COLO668 (cell line): ENCODE data around the gene URI1.

Experiments used
- DNase-seq: peaks from one replicate; lab custom pipeline; 2025; ENCODE audit not compliant: unreplicated experiment; lab: John Stamatoyannopoulos, UW

The URI1 gene

GRCh38 chr19:30053558-30053957 lies 111.5 kb downstream of the URI1 start:
- DNase-seq, result no peak

- no peak for DNase-seq
Measured at GRCh38 chr19:30054210-30054609, 112.2 kb downstream of the URI1 start.

- DNase-seq, result no peak
Measured at GRCh38 chr19:30056580-30056979, 114.5 kb downstream of the URI1 start.

GRCh38 chr19:30059741-30060457 lies 117.9 kb downstream of the URI1 start:
- DNase-seq, result no peak

GRCh38 chr19:30060531-30061222 lies 118.6 kb downstream of the URI1 start:
- no peak for DNase-seq

- DNase-seq, result no peak
Measured at GRCh38 chr19:30061223-30062064, 119.4 kb downstream of the URI1 start.

GRCh38 chr19:30062065-30062906 lies 120.2 kb downstream of the URI1 start:
- no peak for DNase-seq

- no peak for DNase-seq
Measured at GRCh38 chr19:30062907-30063649, 121.0 kb downstream of the URI1 start.

- no peak for DNase-seq
Measured at GRCh38 chr19:30063650-30064347, 121.8 kb downstream of the URI1 start.

- peak; percentile 32 for DNase-seq
Measured at GRCh38 chr19:30064348-30064699, 122.3 kb downstream of the URI1 start.

GRCh38 chr19:30064771-30065494 lies 122.9 kb downstream of the URI1 start:
- DNase-seq, result no peak

- DNase-seq, result no peak
Measured at GRCh38 chr19:30065680-30066606, 123.9 kb downstream of the URI1 start.
